ENCODE measurements around the gene MSRB1. TPM values are rescaled to one million over a fixed set of nuclear protein-coding genes. Genes with fewer than 3 reads are reported as not detected.

MSRB1 gene
- total RNA-seq, 1 experiment from 2014 or later = 18.3 TPM

GRCh38 chr16:1917056-1917664 lies 25.8 kb downstream of the MSRB1 start:
- H2AFZ ChIP-seq (ENCODE audit: low read depth, low read length, poor library complexity, severe bottlenecking) = no peak overlapping the region
- H3K9ac ChIP-seq (ENCODE audit: low read length) = no peak overlapping the region
- CTCF ChIA-PET = no interaction called here
- POLR2A ChIA-PET = no interaction called here
- no peaks in the 10 kb centered on the region for H3K79me2 ChIP-seq (ENCODE audit: insufficient read depth, low read length)
- no TSS peak for BruUV-seq (replicated peaks)
- peaks cover 16 to 23% of the 10 kb centered on the region in 2 experiments for H3K4me1 ChIP-seq (ENCODE audit: control insufficient read depth in 1 of 2, insufficient read depth in 2 of 2, low read length in 2 of 2)
- TF ChIP-seq CBX3 (IDR thresholded peaks at IDR 0.05; ENCODE audit: low read depth) = no peak
- TF ChIP-seq RAD21 (IDR thresholded peaks at IDR 0.05; ENCODE audit: low read depth) = no peak
- TF ChIP-seq ZFX (IDR thresholded peaks at IDR 0.05) = no peak
- TF ChIP-seq SP1 (IDR thresholded peaks at IDR 0.05; ENCODE audit: low read depth) = no peak
- TF ChIP-seq REST (IDR thresholded peaks at IDR 0.05; ENCODE audit: low read depth) = no peak
- TF ChIP-seq ELF1 (IDR thresholded peaks at IDR 0.05; ENCODE audit: borderline replicate concordance, low read depth) = no peak
- no peak for TF ChIP-seq TCF7L2 (IDR thresholded peaks at IDR 0.05; ENCODE audit: borderline replicate concordance, extremely low read depth, insufficient read depth, insufficient read length)
- TF ChIP-seq CEBPB (IDR thresholded peaks at IDR 0.05; ENCODE audit: low read depth) = no peak
- TF ChIP-seq POLR2AphosphoS5 (IDR thresholded peaks at IDR 0.05; ENCODE audit: low read depth, low read length) = no peak
- no peak for TF ChIP-seq FOSL1 (IDR thresholded peaks at IDR 0.05; ENCODE audit: low read depth)
- no peak for TF ChIP-seq EZH2phosphoT487 (IDR thresholded peaks at IDR 0.05; ENCODE audit: borderline replicate concordance)
- TF ChIP-seq CTCF (IDR thresholded peaks at IDR 0.05 in 2 of 3, conservative IDR thresholded peaks at IDR 0.05 in 1 of 3; ENCODE audit: borderline replicate concordance in 1 of 3, insufficient read depth in 1 of 3, low read depth in 2 of 3, low read length in 2 of 3) = no peak
- TF ChIP-seq, protein P1, sequence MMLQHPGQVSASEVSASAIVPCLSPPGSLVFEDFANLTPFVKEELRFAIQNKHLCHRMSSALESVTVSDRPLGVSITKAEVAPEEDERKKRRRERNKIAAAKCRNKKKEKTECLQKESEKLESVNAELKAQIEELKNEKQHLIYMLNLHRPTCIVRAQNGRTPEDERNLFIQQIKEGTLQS (IDR thresholded peaks at IDR 0.05) = no peak
- TF ChIP-seq EZH2 (IDR thresholded peaks at IDR 0.05) = no peak
- TF ChIP-seq EGR1 (IDR thresholded peaks at IDR 0.05; ENCODE audit: low read depth) = no peak
- TF ChIP-seq ZNF274 (IDR thresholded peaks at IDR 0.05; ENCODE audit: low read depth, low read length) = no peak
- H3K36me3 ChIP-seq (ENCODE audit: control insufficient read depth in 1 of 2, insufficient read depth in 2 of 2, low read length in 2 of 2) = no peaks in the 10 kb centered on the region
- RAD21 ChIA-PET (ENCODE audit: low non-redundant PET in 1 of 2, low total read pairs in 2 of 2, uncharacterized antibody in 2 of 2, unreplicated experiment in 2 of 2) = no interaction called here
- no peak for ATAC-seq
- H3K4me2 ChIP-seq (ENCODE audit: low read length) = no peak overlapping the region
- H3K27ac ChIP-seq (ENCODE audit: low read depth, low read length) = no peak overlapping the region
- no peaks in the 10 kb centered on the region for H3K27me3 ChIP-seq (ENCODE audit: insufficient read depth, low read length)
- H3K9me2 ChIP-seq (ENCODE audit: insufficient read depth) = no peaks in the 10 kb centered on the region
- DNase-seq (ENCODE audit: low read depth, low spot score) = no peak
- no peaks in the 10 kb centered on the region for H3K9me3 ChIP-seq (ENCODE audit: control insufficient read depth in 1 of 2, insufficient read depth in 1 of 2, low read depth in 1 of 2, low read length in 2 of 2)
- intact Hi-C loops (cut with micrococcal nuclease) = no loop called here
- no peak overlapping the region for H3K4me3 ChIP-seq (replicated peaks in 1 of 2; ENCODE audit: low read depth in 1 of 2, low read length in 2 of 2)
- no peaks in the 10 kb centered on the region for H4K20me1 ChIP-seq (ENCODE audit: insufficient read depth)

All from HCT116 (cell line).